Esophagus squamous epithelium (tissue), 4 donors: Measurements from ENCODE around the gene RAB11FIP3.
A peak's percentile ranks its signal among the peaks of the same experiment; 100 is the strongest.

Experiments
- CTCF ChIP-seq, 6 experiments: fragments of 450-650 bp in 4 of 6; fragments of 200-600 bp in 2 of 6; sonication (generic) in 2 of 6; IDR thresholded peaks; one replicate each; pipeline ENCODE4 v1.5.1; 2016 to 2019; ENCODE audit warnings: antibody characterized with exemption in 6 of 6, mild to moderate bottlenecking in 4 of 6, moderate library complexity in 4 of 6
- POLR2A ChIP-seq, 4 donors: fragments of 450-650 bp; IDR thresholded peaks; one replicate each; pipeline ENCODE4 v1.6.1; 2017; ENCODE audit warnings: antibody characterized with exemption in 4 of 4, mild to moderate bottlenecking in 4 of 4, moderate library complexity in 3 of 4

GRCh38 chr16:381789-382717 lies 43.4 kb upstream of the RAB11FIP3 start, which contains the start of gene PGAP6:
- TF ChIP-seq CTCF (IDR thresholded peaks at IDR 0.05) = no peak
- peak in 1 of 4 donors; percentile 34 for TF ChIP-seq POLR2A (IDR thresholded peaks at IDR 0.05)
